H54 (cell line): Measurements from ENCODE around the gene WDR38.
"Not testable (repeated sequence)": the region's sequence is repeated elsewhere in the genome, so short reads cannot be mapped to it uniquely, and the experiment has no call there.

Experiments used
- DNase-seq: peaks from one replicate; pipeline ENCODE4 v3.0.0; 2011; ENCODE audit warnings: low spot score, mixed read lengths; ENCODE audit not compliant: insufficient read length
- FAIRE-seq: peaks from 3 replicates; lab custom pipeline; 2011; peaks lifted over from hg19 to GRCh38; lab: Jason Lieb, UNC
- POLR2A ChIP-seq: IDR thresholded peaks from 2 replicates; pipeline ENCODE4 v1.6.1; 2011; ENCODE audit warnings: low read depth, mild to moderate bottlenecking, low read length

WDR38 gene

DNA sequence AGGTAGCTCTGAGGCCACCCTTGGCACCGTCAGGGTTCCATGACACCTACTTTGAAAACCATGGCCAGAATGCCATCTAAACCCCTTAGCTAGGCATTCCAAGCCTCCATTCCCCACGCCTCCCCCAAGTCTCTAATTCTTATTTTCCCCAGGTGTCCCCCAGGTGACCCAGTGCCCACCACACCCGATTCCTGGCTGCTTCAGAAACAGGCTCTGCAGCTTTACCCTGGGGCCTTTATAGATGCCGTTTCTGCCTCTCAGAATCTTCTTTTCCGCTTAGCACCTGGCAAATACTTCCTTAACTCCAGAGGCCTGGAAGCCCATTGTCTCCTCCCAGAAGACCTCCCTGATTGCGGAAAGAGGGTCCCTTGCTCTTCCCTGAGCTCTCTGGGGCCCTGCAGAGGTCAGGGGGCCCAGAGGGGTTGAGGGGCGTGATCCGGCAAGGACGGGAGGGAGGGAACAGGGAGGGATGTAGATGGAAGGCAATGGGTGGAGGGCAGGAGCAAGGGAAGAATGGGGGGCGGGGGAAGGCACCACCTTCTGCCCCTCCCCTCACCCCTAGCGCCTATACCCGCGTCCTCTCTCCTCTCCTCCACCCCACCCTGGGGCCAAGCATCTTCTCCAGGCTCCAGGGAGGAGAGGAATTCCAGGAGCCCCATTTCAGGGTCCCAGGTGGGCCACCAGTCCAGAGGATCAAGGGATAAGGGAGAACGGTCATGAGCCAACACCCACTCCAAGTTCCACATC, 12.0 kb upstream of the WDR38 start:
- FAIRE-seq: no peak
- TF ChIP-seq POLR2A: no peak

GRCh38 chr9:124843456-124844034, 9.7 kb upstream of the WDR38 start:
- TF ChIP-seq POLR2A: no peak
- DNase-seq (no peak), FAIRE-seq (no peak)

More for the DNA sequence above, 12.0 kb upstream of the WDR38 start:
- no peak for DNase-seq

DNA sequence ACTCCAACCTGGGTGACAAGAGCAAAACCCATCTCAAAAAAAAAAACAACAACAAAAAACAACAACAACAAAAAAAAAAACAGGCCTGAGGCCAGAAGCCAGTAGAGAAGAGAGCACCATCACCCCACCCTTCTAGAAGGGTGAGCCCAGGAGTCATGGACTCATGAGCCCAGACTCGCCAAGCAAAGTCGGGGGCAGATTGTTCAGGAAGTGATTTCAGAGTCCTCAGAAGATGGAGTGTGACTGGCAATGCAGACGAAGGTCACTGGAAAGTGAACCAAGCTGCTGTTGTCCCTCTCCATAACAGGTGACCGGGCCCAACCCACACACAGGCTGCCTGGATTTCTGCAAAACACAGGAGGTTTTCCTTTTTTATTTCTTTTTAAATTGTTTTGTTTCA, 9.0 kb upstream of the WDR38 start:
- FAIRE-seq (no peak), DNase-seq (no peak)
- TF ChIP-seq POLR2A: no peak

DNA sequence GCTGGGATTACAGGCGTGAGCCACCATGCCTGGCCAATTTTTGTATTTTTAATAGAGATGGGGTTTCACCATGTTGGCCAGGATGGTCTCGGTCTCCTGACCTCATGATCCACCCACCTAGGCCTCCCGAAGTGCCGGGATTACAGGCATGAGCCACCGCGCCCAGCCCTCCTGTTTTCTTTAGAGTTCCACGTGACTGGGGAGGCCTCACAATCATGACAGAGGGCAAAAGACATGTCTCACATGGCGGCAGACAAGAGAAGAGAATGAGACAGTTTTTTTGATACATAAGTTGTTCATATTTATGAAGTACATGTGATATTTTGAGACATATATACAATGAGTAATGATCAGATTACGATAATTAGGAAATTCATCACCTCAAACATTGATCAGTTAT, 6.8 kb upstream of the WDR38 start:
- DNase-seq, FAIRE-seq: not testable (repeated sequence)

DNA sequence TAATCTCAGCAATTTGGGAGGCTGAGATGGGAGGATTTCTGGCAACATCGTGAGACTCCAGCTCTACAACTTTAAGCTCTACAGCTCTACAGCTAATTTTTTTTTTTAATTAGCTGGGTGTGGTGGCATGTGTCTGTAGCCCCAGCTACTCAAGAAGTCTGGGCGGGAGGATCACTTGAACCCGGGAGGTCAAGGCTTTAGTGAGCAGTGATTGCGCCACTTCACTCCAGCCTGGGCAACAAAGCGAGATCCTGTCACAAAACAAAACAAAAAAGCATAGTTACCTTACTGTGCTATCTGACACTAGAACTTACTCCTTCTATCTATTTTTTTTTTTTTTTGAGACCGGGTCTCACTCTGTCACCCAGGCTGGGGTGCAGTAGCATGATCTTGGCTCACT, 6.3 kb upstream of the WDR38 start:
- FAIRE-seq (no peak), DNase-seq (no peak)

DNA sequence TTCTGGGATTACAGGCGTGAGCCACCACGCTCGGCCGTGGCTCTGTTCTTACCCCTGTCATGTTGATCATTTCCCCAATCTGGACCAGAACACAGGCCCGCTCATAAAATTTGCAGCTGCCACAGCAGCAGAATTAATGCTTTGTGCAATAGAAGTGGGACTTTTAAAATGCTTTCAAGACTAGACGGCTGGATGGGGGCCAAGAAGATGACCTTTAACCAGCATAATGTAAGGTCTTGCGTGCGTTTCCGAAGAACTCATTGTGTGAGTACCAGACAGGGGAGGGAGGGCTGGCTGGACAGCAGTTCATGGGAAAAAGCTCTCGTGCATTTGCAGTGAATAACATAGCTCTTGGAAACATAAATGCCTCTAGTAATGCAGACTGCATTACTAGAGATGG, 3.5 kb upstream of the WDR38 start:
- no peak for DNase-seq

More for the DNA sequence above, 6.3 kb upstream of the WDR38 start:
- no peak for TF ChIP-seq POLR2A

DNA sequence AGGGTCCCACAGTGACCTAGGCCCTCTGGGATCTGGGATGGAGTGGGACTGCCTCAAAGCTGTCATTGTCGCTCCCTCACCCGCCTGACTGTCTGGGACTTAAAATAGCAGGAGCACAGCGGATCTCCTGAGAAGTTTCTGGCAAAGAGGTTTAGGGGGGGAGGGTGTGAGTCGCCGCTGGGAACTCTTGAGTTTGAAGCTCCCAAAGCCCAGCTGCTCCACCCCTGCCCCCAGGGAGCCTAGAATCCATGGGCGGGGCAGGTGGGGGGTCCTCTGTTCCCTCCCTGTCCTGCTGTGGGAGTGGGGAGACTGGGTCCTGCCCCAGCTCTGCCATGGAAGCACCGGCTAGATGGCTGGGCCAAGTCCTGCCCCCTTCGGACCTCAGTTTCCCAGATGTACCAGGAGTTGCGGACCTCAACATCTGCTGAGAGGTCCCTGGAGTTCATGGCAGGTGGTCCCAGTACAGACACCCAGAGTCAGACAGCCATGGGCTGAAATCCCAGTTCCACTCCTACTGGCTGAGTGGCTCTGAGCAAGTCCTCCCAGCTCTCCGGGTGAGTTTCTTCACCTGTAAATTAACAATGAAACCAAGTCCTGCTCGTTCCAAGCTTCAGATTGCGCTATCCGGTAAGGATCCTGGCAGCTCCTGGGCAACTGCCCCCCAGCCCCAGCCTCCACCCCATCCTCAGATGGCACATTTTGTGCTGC, 985 bp upstream of the WDR38 start:
- no peak for FAIRE-seq
- TF ChIP-seq POLR2A: no peak
- DNase-seq: no peak

More for the DNA sequence above, 3.5 kb upstream of the WDR38 start:
- no peak for TF ChIP-seq POLR2A
- no peak for FAIRE-seq

GRCh38 chr9:124853605-124854143, 414 bp downstream of the WDR38 start:
- no peak for TF ChIP-seq POLR2A
- no peak for FAIRE-seq
- DNase-seq: no peak

GRCh38 chr9:124854161-124854560, 901 bp downstream of the WDR38 start:
- DNase-seq: no peak
- no peak for FAIRE-seq
- TF ChIP-seq POLR2A: no peak

DNA sequence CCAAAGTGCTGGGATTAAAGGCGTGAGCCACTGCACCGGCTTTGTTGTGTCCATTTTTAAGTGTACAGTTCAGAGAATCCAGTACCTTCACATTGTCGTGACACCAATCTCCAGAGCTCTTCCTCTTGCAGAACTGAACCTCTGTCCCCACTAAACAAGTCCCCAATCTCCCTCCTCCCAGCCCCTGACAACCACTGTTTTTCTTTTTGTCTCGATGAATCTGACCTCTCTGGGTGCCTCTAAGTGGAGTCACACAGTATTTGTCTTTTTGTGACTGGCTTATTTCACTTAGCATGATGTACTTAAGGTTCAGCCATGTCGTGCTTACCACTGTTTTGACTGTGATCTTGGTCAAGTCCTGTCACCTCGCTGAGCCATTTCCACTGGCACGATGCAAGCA, 1.6 kb downstream of the WDR38 start:
- no peak for TF ChIP-seq POLR2A
- DNase-seq (no peak), FAIRE-seq (no peak)

GRCh38 chr9:124855566-124855943, 2.3 kb downstream of the WDR38 start:
- no peak for FAIRE-seq

GRCh38 chr9:124855944-124856765, 2.9 kb downstream of the WDR38 start:
- peak; percentile 78 for DNase-seq
- no peak for FAIRE-seq

More at GRCh38 chr9:124855566-124855943, 2.3 kb downstream of the WDR38 start:
- TF ChIP-seq POLR2A: no peak
- DNase-seq: no peak

GRCh38 chr9:124857533-124858162, 4.4 kb downstream of the WDR38 start:
- no peak for TF ChIP-seq POLR2A
- DNase-seq (no peak), FAIRE-seq (no peak)

More at GRCh38 chr9:124855944-124856765, 2.9 kb downstream of the WDR38 start:
- TF ChIP-seq POLR2A: 0 out of 2 replicates have a peak, but pooled peaks have one; percentile 6
